Stomach (tissue), 9 donors: ENCODE results near the gene CDC14B. TPM values are rescaled to one million over a fixed set of nuclear protein-coding genes. Genes with fewer than 3 reads are reported as not detected.

Source experiments
- DNase-seq, 2 donors: peaks; one replicate each; pipeline versions ENCODE4 v3.0.0 to v3.0.0-alpha.2; 2013 to 2019
- H3K27ac ChIP-seq, 5 donors: fragments of 200-600 bp in 4 of 5; sonication (generic) in 4 of 5; one replicate each; pipeline ENCODE4 v1.5.1; 2013 to 2019; ENCODE audit warnings: mild to moderate bottlenecking in 1 of 5, moderate library complexity in 1 of 5
- H3K27me3 ChIP-seq, 3 donors: fragments of 200-600 bp; sonication (generic); one replicate each; pipeline ENCODE4 v1.5.1; 2017 to 2019; ENCODE audit warnings: mixed run types in 1 of 3
- H3K36me3 ChIP-seq, 4 donors: fragments of 200-600 bp; sonication (generic); 1 replicate in 3 of 4; 2 replicates in 1 of 4; pipeline ENCODE4 v1.5.1; 2016 to 2019
- H3K4me1 ChIP-seq, 4 donors: fragments of 200-600 bp; sonication (generic); one replicate each; pipeline ENCODE4 v1.5.1; 2016 to 2019
- H3K4me3 ChIP-seq, 4 donors: fragments of 200-600 bp; sonication (generic) in 3 of 4; one replicate each; pipeline ENCODE4 v1.5.1; 2016 to 2019; ENCODE audit warnings: mild to moderate bottlenecking in 1 of 4
- H3K9me3 ChIP-seq, 4 donors: fragments of 200-600 bp; sonication (generic); one replicate each; pipeline ENCODE4 v1.5.1; 2016 to 2019
- EP300 ChIP-seq: sonication (generic); formaldehyde crosslinking; IDR thresholded peaks from one replicate; pipeline ENCODE4 v1.6.1; 2017; ENCODE audit warnings: antibody characterized with exemption
- POLR2A ChIP-seq, 4 donors: fragments of 450-650 bp; IDR thresholded peaks; one replicate each; pipeline ENCODE4 v1.6.1; 2016; ENCODE audit warnings: antibody characterized with exemption in 4 of 4, control low read depth in 2 of 4, mild to moderate bottlenecking in 1 of 4, moderate library complexity in 1 of 4
- POLR2AphosphoS5 ChIP-seq, 3 donors: sonication (generic); formaldehyde crosslinking; IDR thresholded peaks; one replicate each; pipeline ENCODE4 v1.6.1; 2016; ENCODE audit warnings: antibody characterized with exemption in 3 of 3
- WGBS, 5 donors: extraction: QIAGEN DNeasy Blood & Tissue Kit in 3 of 5; methylation state at CpG; one replicate each; pipeline versions ENCODE4 v1.1.5 to v1.1.7; 2013 to 2018; 5-methylcytosine and 5-hydroxymethylcytosine counted together
- intact Hi-C: fragments of 100-400 bp; cut with DNase I; formaldehyde crosslinking; loops from one replicate; pipeline ENCODE4 v1.15.1; 2023; ENCODE audit warnings: low total_unique reads
- polyA plus RNA-seq, 3 donors: library from polyadenylated mRNA; stranded (reverse); fragments of 200-250 nt; gene quantifications; one replicate each; pipeline ENCODE4 v1.2.3, GENCODE V29; 2013
- total RNA-seq, 5 donors: library from RNA; depleted of rRNA; stranded (reverse); fragments of >200 nt; gene quantifications; one replicate each; pipeline versions ENCODE4 v1.1.0 to v1.2.3, GENCODE V29; 2014 to 2016
- TF ChIP-seq, protein P1 (sequence below), 7 experiments: fragments of 450-650 bp in 4 of 7; fragments of 200-600 bp in 3 of 7; sonication (generic) in 3 of 7; IDR thresholded peaks; one replicate each; pipeline ENCODE4 v1.5.1; 2016 to 2019; ENCODE audit warnings: antibody characterized with exemption in 7 of 7, control low read depth in 2 of 7, mild to moderate bottlenecking in 1 of 7
- donor health status: healthy with polysubstance abuse.
- donor health status: Bipolar disorder and iron deficiency.
- donor health status: healthy.

The CDC14B gene
- total and polyA plus RNA-seq, 8 donors = 4.1 to 31.9 (median 17.1) TPM

DNA sequence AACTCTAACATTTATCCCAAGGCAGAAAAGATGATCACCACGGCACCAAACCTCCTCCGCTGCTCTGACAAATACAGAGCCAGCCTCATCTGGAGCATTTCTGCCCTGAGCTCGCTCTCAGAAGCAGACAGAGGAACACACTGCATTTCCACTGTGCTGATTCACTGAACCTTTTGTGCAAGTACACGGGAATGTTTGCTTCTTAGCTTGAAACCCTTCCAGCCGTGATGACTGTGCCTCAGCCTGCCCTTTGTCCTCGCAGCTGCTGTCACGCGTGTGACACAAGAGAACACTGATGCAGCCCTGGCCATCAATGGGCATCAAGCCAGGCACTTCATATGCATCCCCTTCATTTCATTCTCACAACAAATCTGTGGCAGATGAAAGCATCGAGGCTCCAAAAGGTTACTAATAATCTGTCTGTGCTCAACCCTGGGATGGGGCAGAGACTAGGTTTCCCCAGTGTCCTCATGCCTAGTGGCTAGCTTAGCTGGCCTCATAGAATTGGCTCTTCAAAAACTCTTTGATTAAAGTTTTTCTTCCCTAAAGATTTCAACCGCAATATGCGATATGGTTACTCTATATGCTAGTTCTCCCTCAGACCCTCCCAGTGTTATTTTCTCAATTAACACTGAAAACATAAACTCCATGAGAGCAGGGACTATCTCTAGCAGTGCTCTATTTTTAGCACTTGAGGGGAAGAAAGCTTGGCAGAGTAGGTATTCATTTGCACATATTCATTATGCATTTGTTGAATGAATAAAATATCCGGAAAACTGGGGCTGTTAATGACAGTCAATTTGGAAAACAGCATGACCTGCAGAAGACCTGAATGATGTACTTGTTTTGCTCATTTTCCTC lies 7.3 kb downstream of the CDC14B start:
- 32 to 42% (median 34%) methylated on average over 12 of the region's 12 CpGs for WGBS, 5 donors
- intact Hi-C loops = no loop called here
- Histone ChIP-seq H3K9me3 (no peaks in the 10 kb centered on the region), H3K36me3 (no peaks in the 10 kb centered on the region), H3K4me3 (peak overlapping the region in 1 of 4 donors; percentile 5), H3K4me1 (peaks cover 7 to 39% (median 19%) of the 10 kb centered on the region in 4 donors), H3K27me3 (no peaks in the 10 kb centered on the region), H3K27ac (peak overlapping the region; percentile 19 to 75 (median 61))
- peak; percentile 67 to 69 for DNase-seq
- TF ChIP-seq POLR2AphosphoS5 (IDR thresholded peaks at IDR 0.05) = peak in 2 of 3 donors; percentile 75 to 91
- TF ChIP-seq, protein P1, sequence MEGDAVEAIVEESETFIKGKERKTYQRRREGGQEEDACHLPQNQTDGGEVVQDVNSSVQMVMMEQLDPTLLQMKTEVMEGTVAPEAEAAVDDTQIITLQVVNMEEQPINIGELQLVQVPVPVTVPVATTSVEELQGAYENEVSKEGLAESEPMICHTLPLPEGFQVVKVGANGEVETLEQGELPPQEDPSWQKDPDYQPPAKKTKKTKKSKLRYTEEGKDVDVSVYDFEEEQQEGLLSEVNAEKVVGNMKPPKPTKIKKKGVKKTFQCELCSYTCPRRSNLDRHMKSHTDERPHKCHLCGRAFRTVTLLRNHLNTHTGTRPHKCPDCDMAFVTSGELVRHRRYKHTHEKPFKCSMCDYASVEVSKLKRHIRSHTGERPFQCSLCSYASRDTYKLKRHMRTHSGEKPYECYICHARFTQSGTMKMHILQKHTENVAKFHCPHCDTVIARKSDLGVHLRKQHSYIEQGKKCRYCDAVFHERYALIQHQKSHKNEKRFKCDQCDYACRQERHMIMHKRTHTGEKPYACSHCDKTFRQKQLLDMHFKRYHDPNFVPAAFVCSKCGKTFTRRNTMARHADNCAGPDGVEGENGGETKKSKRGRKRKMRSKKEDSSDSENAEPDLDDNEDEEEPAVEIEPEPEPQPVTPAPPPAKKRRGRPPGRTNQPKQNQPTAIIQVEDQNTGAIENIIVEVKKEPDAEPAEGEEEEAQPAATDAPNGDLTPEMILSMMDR (IDR thresholded peaks at IDR 0.05) = no peak

DNA sequence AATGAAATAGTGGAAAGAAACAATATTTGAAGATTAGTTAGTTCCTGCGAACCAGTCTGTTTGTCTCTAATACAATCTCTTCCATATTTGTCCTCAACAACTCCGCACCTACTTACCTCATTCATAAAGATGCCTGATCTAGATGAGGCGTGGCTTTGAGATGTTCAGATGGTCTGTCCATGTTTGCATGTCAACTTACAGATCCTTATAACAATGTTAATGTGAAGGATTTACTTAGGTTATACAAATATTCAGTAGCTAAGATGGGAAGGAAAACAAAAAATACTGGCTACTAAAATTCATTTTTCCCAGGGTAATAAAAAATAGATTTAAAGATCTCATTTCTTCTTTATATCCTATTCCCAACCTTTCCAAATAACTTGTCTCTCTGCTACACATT lies 8.3 kb downstream of the CDC14B start:
- intact Hi-C loops = no loop called here
- WGBS, 5 donors = 85 to 91% (median 86%) methylated on average over 3 of the region's 3 CpGs
- DNase-seq = no peak
- no peaks in the 10 kb centered on the region for H3K36me3 ChIP-seq
- H3K4me1 ChIP-seq = peaks cover 7 to 33% (median 19%) of the 10 kb centered on the region in 4 donors
- H3K27me3 ChIP-seq = no peaks in the 10 kb centered on the region
- TF ChIP-seq POLR2AphosphoS5 (IDR thresholded peaks at IDR 0.05) (no peak), POLR2A (IDR thresholded peaks at IDR 0.05) (no peak), EP300 (no peak)
- TF ChIP-seq, protein P1 (IDR thresholded peaks at IDR 0.05) = no peak
- H3K4me3 ChIP-seq = no peak overlapping the region
- peak overlapping the region in 4 of 5 donors; percentile 42 to 75 (median 68) for H3K27ac ChIP-seq
- H3K9me3 ChIP-seq = no peaks in the 10 kb centered on the region

DNA sequence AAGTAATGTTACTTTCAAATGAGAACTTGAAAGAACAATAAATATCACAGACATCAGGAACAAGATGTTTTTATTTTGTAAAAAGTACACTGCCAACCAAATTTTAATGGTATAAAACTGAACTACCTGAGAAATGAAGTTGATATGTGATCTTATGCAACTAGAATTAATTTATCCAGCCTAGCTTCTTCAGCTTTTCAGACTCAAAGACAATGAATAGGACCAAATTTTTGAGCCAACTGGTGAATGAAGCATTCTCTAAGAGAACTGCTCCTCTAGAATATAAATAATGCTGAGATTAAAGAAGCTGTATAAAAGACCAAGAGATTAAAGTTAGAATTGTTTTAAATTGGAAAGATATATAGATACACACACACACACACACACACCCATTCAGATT lies 9.9 kb downstream of the CDC14B start:
- no peaks in the 10 kb centered on the region for H3K9me3 ChIP-seq
- H3K27ac ChIP-seq = no peak overlapping the region
- no peak for DNase-seq
- H3K27me3 ChIP-seq = no peaks in the 10 kb centered on the region
- TF ChIP-seq, protein P1 (IDR thresholded peaks at IDR 0.05) = no peak
- TF ChIP-seq EP300 (no peak), POLR2AphosphoS5 (IDR thresholded peaks at IDR 0.05) (no peak), POLR2A (IDR thresholded peaks at IDR 0.05) (no peak)
- H3K36me3 ChIP-seq = no peaks in the 10 kb centered on the region
- H3K4me3 ChIP-seq = no peak overlapping the region
- intact Hi-C loops = no loop called here
- H3K4me1 ChIP-seq = peaks cover 7 to 33% (median 19%) of the 10 kb centered on the region in 4 donors

DNA sequence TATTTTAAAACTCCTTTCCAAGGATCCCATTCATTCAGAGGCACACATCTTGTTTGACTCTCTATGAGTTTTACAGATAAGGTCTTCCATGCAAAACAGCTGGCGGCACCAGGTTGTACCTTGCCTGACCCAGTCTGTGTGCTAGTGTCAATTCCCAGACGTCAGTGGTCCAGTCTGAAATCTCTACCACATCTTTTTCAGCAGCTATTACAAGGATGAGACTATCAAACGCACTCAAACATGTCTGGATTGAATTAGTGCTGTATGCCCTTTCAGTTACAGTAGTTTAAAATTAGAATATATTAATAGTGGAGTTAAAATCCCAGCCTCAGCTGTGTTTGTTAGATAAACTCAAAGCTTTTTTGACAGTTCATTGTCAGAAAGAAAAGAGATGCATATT lies 11.7 kb downstream of the CDC14B start:
- WGBS, 5 donors = 66 to 81% (median 73%) methylated on average over 3 of the region's 3 CpGs
- Histone ChIP-seq H3K36me3 (no peaks in the 10 kb centered on the region), H3K27me3 (no peaks in the 10 kb centered on the region), H3K9me3 (no peaks in the 10 kb centered on the region), H3K4me1 (peaks cover 7 to 42% (median 20%) of the 10 kb centered on the region in 4 donors), H3K4me3 (no peak overlapping the region), H3K27ac (no peak overlapping the region)
- DNase-seq = no peak
- TF ChIP-seq, protein P1 (IDR thresholded peaks at IDR 0.05) = no peak
- TF ChIP-seq POLR2AphosphoS5 (IDR thresholded peaks at IDR 0.05) (no peak), EP300 (no peak), POLR2A (IDR thresholded peaks at IDR 0.05) (no peak)
- intact Hi-C loops = no loop called here
